ENCODE results near the gene PAMR1.

DNA sequence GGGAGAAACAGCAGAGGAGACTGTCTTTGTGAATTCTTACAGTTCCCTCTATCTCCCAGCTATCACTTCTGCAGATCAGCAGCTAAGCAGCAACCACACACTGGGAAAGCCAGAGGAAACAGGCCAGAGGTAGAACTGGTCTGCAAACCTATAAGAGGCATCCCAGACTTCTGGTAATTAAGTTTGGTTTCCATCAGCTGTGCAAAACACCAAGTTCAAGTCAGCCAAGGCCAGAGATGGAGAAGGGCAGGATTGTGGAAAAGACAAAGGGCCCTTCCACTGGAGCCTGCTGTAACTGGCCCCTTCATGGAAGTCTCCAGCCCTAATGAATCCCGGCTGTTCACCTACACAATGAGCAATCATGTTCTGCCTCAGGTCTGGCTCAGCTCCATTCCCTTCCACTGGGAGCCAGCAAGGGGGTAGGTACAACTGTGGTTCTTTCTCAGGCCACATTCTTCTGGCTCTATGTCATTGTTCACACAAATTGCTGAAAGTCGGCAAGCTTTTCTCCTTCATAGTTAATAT lies 4.6 kb upstream of the PAMR1 start:
- no peak for TF ChIP-seq ZNF274 (IDR thresholded peaks at IDR 0.05; ENCODE audit: low read depth, low read length)
- no peak for TF ChIP-seq YY1 (IDR thresholded peaks at IDR 0.05; ENCODE audit: insufficient read depth, insufficient read length)
- TF ChIP-seq SUZ12 (IDR thresholded peaks at IDR 0.05; ENCODE audit: extremely low read depth, insufficient read depth, insufficient read length): no peak

All from NT2/D1 (cell line).